Stimulated activated CD8-positive, alpha-beta memory T cell treated with anti-CD3 and anti-CD28 coated beads, Interleukin-15, amount 100 ng/mL, for 24 hours (primary cell): ENCODE measurements around the gene LCN12.

Experiments
- DNase-seq: peaks from one replicate; pipeline ENCODE4 v3.0.0-alpha.2; 2020; ENCODE audit warnings: low read depth

The LCN12 gene

GRCh38 chr9:136958898-136959850 lies 7.1 kb downstream of the LCN12 start:
- DNase-seq: no peak

- DNase-seq: no peak
Measured at GRCh38 chr9:136960212-136960937, 8.3 kb downstream of the LCN12 start.

GRCh38 chr9:136960938-136961275 lies 8.8 kb downstream of the LCN12 start:
- DNase-seq: no peak

- DNase-seq: no peak
Measured at GRCh38 chr9:136961279-136962065, 9.4 kb downstream of the LCN12 start.

- no peak for DNase-seq
Measured at GRCh38 chr9:136962163-136962562, 10.1 kb downstream of the LCN12 start.

GRCh38 chr9:136962701-136963248 lies 10.7 kb downstream of the LCN12 start:
- no peak for DNase-seq

GRCh38 chr9:136963341-136963740 lies 11.3 kb downstream of the LCN12 start:
- DNase-seq: no peak

- DNase-seq: no peak
Measured at GRCh38 chr9:136963751-136964150, 11.7 kb downstream of the LCN12 start.

- DNase-seq: no peak
Measured at GRCh38 chr9:136964171-136964689, 12.2 kb downstream of the LCN12 start.

- DNase-seq: no peak
Measured at GRCh38 chr9:136964833-136965422, 12.9 kb downstream of the LCN12 start.

GRCh38 chr9:136965771-136966484 lies 13.9 kb downstream of the LCN12 start:
- no peak for DNase-seq

GRCh38 chr9:136968333-136969127 lies 16.5 kb downstream of the LCN12 start:
- DNase-seq: no peak

- DNase-seq: no peak
Measured at GRCh38 chr9:136969150-136969549, 17.1 kb downstream of the LCN12 start.

- no peak for DNase-seq
Measured at GRCh38 chr9:136969774-136970173, 17.7 kb downstream of the LCN12 start.

- DNase-seq: no peak
Measured at GRCh38 chr9:136970361-136970760, 18.3 kb downstream of the LCN12 start.

- no peak for DNase-seq
Measured at GRCh38 chr9:136971746-136972145, 19.7 kb downstream of the LCN12 start.

- no peak for DNase-seq
Measured at GRCh38 chr9:136972335-136972734, 20.3 kb downstream of the LCN12 start.

GRCh38 chr9:136972743-136973142 lies 20.7 kb downstream of the LCN12 start:
- no peak for DNase-seq

- DNase-seq: no peak
Measured at GRCh38 chr9:136973618-136974617, 21.8 kb downstream of the LCN12 start.
